ENCODE results near the gene PXMP4.
A peak's percentile ranks its signal among the peaks of the same experiment; 100 is the strongest.

PXMP4 gene

GRCh38 chr20:33733654-33734576, 13.8 kb upstream of the PXMP4 start:
- DNase-seq (ENCODE audit: low read depth), result peak; percentile 76
- no peak overlapping the region for H3K4me3 ChIP-seq (replicated peaks; ENCODE audit: low read depth, low read length)

GRCh38 chr20:33732166-33732970, 12.3 kb upstream of the PXMP4 start:
- TF ChIP-seq CTCF (IDR thresholded peaks at IDR 0.05; ENCODE audit: low read length, missing control alignments), result no peak
- DNase-seq (ENCODE audit: low read depth), result no peak
- H3K4me3 ChIP-seq (replicated peaks; ENCODE audit: low read depth, low read length), result peak overlapping the region; percentile 58

More at GRCh38 chr20:33733654-33734576, 13.8 kb upstream of the PXMP4 start:
- TF ChIP-seq CTCF (IDR thresholded peaks at IDR 0.05; ENCODE audit: low read length, missing control alignments), result no peak

- DNase-seq (ENCODE audit: low read depth), result peak; percentile 84
- H3K4me3 ChIP-seq (replicated peaks; ENCODE audit: low read depth, low read length), result peak within 1 kb of the TSS; percentile 61
- TF ChIP-seq CTCF (IDR thresholded peaks at IDR 0.05; ENCODE audit: low read length, missing control alignments), result peak; percentile 49
These were observed 11.6 kb upstream of the PXMP4 start, which contains the start of gene ZNF341 for GRCh38 chr20:33731693-33732165. Gene ZNF341 (plus strand): TSS chr20:33731996. CDS start chr20:33732022, 26 bp downstream.

- no peak for DNase-seq (ENCODE audit: low read depth)
- H3K4me3 ChIP-seq (replicated peaks; ENCODE audit: low read depth, low read length), result peak overlapping the region; percentile 61
- no peak for TF ChIP-seq CTCF (IDR thresholded peaks at IDR 0.05; ENCODE audit: low read length, missing control alignments)
These were observed 11.0 kb upstream of the PXMP4 start for GRCh38 chr20:33730946-33731692.

- TF ChIP-seq CTCF (IDR thresholded peaks at IDR 0.05; ENCODE audit: low read length, missing control alignments), result no peak
- no peak overlapping the region for H3K4me3 ChIP-seq (replicated peaks; ENCODE audit: low read depth, low read length)
- DNase-seq (ENCODE audit: low read depth), result no peak
These were observed 9.0 kb upstream of the PXMP4 start for GRCh38 chr20:33729101-33729500.

- TF ChIP-seq CTCF (IDR thresholded peaks at IDR 0.05; ENCODE audit: low read length, missing control alignments), result no peak
- no peak for DNase-seq (ENCODE audit: low read depth)
- no peak overlapping the region for H3K4me3 ChIP-seq (replicated peaks; ENCODE audit: low read depth, low read length)
These were observed 8.4 kb upstream of the PXMP4 start for GRCh38 chr20:33728463-33728862.

Measured in fibroblast of pulmonary artery (primary cell).